Left renal cortex interstitium (tissue), 4 donors: ENCODE data around the gene CSTPP1. TPM values are rescaled to one million over a fixed set of nuclear protein-coding genes. Genes with fewer than 3 reads are reported as not detected.
"Not testable (repeated sequence)": the region's sequence is repeated elsewhere in the genome, so short reads cannot be mapped to it uniquely, and the experiment has no call there.

Source experiments
- DNase-seq, 4 donors: peaks; one replicate each; pipeline ENCODE4 v3.0.0-alpha.2; 2013; ENCODE audit warnings: low read depth in 4 of 4, low spot score in 2 of 4, missing footprints in 1 of 4
- polyA plus RNA-seq, 4 donors: library from polyadenylated mRNA; unstranded; fragments of 120-200 nt; gene quantifications; one replicate each; pipeline ENCODE4 v1.2.1, GENCODE V29; 2013; ENCODE audit not compliant: insufficient read length in 4 of 4

CSTPP1 gene
- polyA plus RNA-seq, 4 donors: 54.3 to 60.4 (median 57.0) TPM

- DNase-seq: no peak
These were observed 142.4 kb downstream of the CSTPP1 start for GRCh38 chr11:47078751-47079521.

GRCh38 chr11:47080775-47081174 lies 144.2 kb downstream of the CSTPP1 start:
- DNase-seq: not testable (repeated sequence)

GRCh38 chr11:47083913-47084312 lies 147.4 kb downstream of the CSTPP1 start:
- no peak for DNase-seq

GRCh38 chr11:47087801-47088200 lies 151.2 kb downstream of the CSTPP1 start:
- DNase-seq: no peak

- no peak for DNase-seq
These were observed 157.0 kb downstream of the CSTPP1 start for GRCh38 chr11:47093541-47093940.

GRCh38 chr11:47096871-47097270 lies 160.3 kb downstream of the CSTPP1 start:
- not testable (repeated sequence) for DNase-seq

GRCh38 chr11:47098223-47098622 lies 161.7 kb downstream of the CSTPP1 start:
- DNase-seq: not testable (repeated sequence)

- DNase-seq: no peak
These were observed 162.8 kb downstream of the CSTPP1 start for GRCh38 chr11:47099214-47099917.

- DNase-seq: no peak
These were observed 163.4 kb downstream of the CSTPP1 start for GRCh38 chr11:47099918-47100315.

- no peak for DNase-seq
These were observed 164.8 kb downstream of the CSTPP1 start for GRCh38 chr11:47101406-47101805.

GRCh38 chr11:47104261-47104950 lies 167.8 kb downstream of the CSTPP1 start:
- DNase-seq: no peak

GRCh38 chr11:47105541-47105940 lies 169.0 kb downstream of the CSTPP1 start:
- DNase-seq: no peak

- no peak for DNase-seq
These were observed 169.4 kb downstream of the CSTPP1 start for GRCh38 chr11:47105974-47106373.

GRCh38 chr11:47106798-47107411 lies 170.3 kb downstream of the CSTPP1 start:
- DNase-seq: no peak

GRCh38 chr11:47107744-47108143 lies 171.2 kb downstream of the CSTPP1 start:
- DNase-seq: no peak

- no peak for DNase-seq
These were observed 171.7 kb downstream of the CSTPP1 start for GRCh38 chr11:47108214-47108613.

- DNase-seq: no peak
These were observed 172.6 kb downstream of the CSTPP1 start for GRCh38 chr11:47109051-47109726.

- no peak for DNase-seq
These were observed 173.2 kb downstream of the CSTPP1 start for GRCh38 chr11:47109727-47110246.

GRCh38 chr11:47111318-47111804 lies 174.8 kb downstream of the CSTPP1 start:
- DNase-seq: no peak

- not testable (repeated sequence) for DNase-seq
These were observed 176.4 kb downstream of the CSTPP1 start for GRCh38 chr11:47112941-47113340.
